ENCODE results near the gene TRIM43B. TPM values are rescaled to one million over a fixed set of nuclear protein-coding genes. Genes with fewer than 3 reads are reported as not detected.
"Not testable (repeated sequence)": the region's sequence is repeated elsewhere in the genome, so short reads cannot be mapped to it uniquely, and the experiment has no call there.

Gene TRIM43B
- total RNA-seq, 4 donors from 2014 or later: not detected

- H3K27me3 ChIP-seq; intact Hi-C loops (cut with DNase I); DNase-seq; H3K4me1 ChIP-seq; H3K36me3 ChIP-seq; H3K9me3 ChIP-seq; H3K4me3 ChIP-seq; H3K27ac ChIP-seq: not testable (repeated sequence)
- no CpG with 5 or more reads among the region's 2 CpGs for WGBS, 2 donors
These were observed 18.0 kb downstream of the TRIM43B start for GRCh38 chr2:95466572-95466971.

DNA sequence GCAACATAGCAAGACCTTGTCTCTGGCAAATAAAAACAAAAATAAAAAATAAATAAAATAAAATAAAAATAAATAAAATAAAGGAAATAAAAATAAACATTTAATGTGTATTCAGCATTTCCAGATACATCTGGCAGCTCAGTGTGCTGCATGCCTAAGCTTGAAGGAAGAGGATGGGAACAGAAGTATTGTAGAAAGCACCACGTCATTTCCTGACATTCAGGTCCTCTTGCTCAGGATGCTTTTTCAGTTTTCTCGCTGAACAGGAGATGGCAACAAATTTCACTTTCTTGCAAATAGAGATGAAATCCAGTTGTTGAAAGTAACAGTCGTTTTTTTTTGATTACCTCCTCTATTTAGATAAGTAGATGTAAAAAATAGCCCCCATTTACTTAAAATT is 21.3 kb downstream of the TRIM43B start:
- H3K4me1 ChIP-seq; H3K27me3 ChIP-seq; H3K4me3 ChIP-seq; H3K36me3 ChIP-seq; H3K9me3 ChIP-seq; H3K27ac ChIP-seq; DNase-seq; intact Hi-C loops (cut with DNase I): not testable (repeated sequence)
- no CpG with 5 or more reads among the region's 3 CpGs for WGBS, 2 donors

- intact Hi-C loops (cut with DNase I); H3K36me3 ChIP-seq; H3K4me1 ChIP-seq; H3K4me3 ChIP-seq; H3K27me3 ChIP-seq; H3K9me3 ChIP-seq; DNase-seq; H3K27ac ChIP-seq: not testable (repeated sequence)
- WGBS, 2 donors: no CpG with 5 or more reads among the region's 2 CpGs
These were observed 39.2 kb downstream of the TRIM43B start for GRCh38 chr2:95445317-95445716.

- H3K36me3 ChIP-seq; intact Hi-C loops (cut with DNase I); H3K27me3 ChIP-seq; H3K9me3 ChIP-seq; H3K4me3 ChIP-seq; DNase-seq; H3K4me1 ChIP-seq; H3K27ac ChIP-seq: not testable (repeated sequence)
- no CpG with 5 or more reads among the region's 2 CpGs for WGBS, 2 donors
These were observed 42.0 kb downstream of the TRIM43B start for GRCh38 chr2:95442474-95443099.

DNA sequence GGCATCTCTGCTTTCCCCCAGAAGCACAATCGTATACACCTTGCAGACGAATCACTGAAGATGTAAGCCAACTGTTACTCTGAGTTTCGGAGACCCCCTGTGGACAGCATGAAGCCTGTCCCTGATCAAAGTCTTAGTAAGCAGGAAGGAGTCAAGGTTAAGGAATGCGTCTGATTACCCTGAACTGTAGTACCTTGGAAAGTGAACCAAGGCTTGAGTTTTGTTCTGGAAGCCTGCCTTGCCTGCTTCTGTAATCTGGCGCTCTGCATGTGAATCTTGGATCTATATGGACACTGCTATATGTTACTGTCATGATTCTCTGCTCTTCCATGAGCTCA is 48.7 kb downstream of the TRIM43B start:
- intact Hi-C loops (cut with DNase I); DNase-seq; H3K36me3 ChIP-seq; H3K27ac ChIP-seq; H3K9me3 ChIP-seq; H3K27me3 ChIP-seq; H3K4me1 ChIP-seq; H3K4me3 ChIP-seq: not testable (repeated sequence)
- 100% methylated on average over 1 of the region's 5 CpGs; no CpG with 5 or more reads in 1 of the 2 donors for WGBS, 2 donors

DNA sequence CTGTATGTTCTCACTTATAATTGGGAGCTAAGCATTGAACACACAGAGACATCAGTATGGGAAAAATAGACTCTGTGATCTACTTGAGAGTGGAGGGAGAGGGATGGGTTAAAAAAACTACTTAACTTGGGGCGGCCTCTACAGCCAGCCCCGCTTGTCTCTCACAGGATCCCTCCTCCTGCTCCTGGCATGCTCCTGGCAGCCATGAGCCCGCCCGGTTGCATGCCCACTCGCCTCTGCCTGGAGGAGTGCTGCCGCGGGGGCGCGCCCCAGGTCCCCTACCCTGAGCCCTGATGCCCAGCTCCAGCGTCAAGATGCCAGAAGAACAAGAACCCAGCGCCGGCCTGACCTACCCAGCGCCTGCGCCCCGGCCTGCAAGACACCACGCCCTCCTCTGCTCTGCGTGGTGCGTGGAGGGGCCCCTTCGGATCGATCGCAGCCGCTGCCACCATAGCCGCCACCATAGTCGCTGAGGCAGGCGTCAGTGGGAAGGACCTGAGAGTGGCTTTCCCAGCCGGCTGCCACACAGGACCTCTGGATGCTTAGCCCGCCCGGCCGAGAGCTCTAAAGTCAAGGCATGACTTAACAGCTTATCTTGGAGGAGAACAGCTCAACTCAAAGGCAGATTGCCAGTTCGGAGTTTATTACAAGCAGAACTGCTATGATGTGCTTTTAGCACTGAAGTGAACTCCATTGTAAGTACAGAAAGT is 49.2 kb downstream of the TRIM43B start:
- intact Hi-C loops (cut with DNase I); DNase-seq; H3K4me1 ChIP-seq; H3K9me3 ChIP-seq; H3K27me3 ChIP-seq; H3K36me3 ChIP-seq; H3K4me3 ChIP-seq; H3K27ac ChIP-seq: not testable (repeated sequence)
- WGBS, 2 donors: no CpG with 5 or more reads among the region's 30 CpGs

- DNase-seq; intact Hi-C loops (cut with DNase I); H3K27me3 ChIP-seq; H3K36me3 ChIP-seq; H3K4me3 ChIP-seq; H3K4me1 ChIP-seq; H3K9me3 ChIP-seq; H3K27ac ChIP-seq: not testable (repeated sequence)
- no CpG with 5 or more reads among the region's 3 CpGs for WGBS, 2 donors
These were observed 50.0 kb downstream of the TRIM43B start for GRCh38 chr2:95434507-95435076.

- H3K36me3 ChIP-seq; H3K4me3 ChIP-seq; H3K27me3 ChIP-seq; H3K9me3 ChIP-seq; H3K27ac ChIP-seq; DNase-seq; H3K4me1 ChIP-seq; intact Hi-C loops (cut with DNase I): not testable (repeated sequence)
- WGBS, 2 donors: no CpG with 5 or more reads among the region's 2 CpGs
These were observed 50.6 kb downstream of the TRIM43B start for GRCh38 chr2:95433973-95434372.

GRCh38 chr2:95433373-95433772 is 51.2 kb downstream of the TRIM43B start:
- intact Hi-C loops (cut with DNase I); H3K9me3 ChIP-seq: not testable (repeated sequence)
- WGBS, 2 donors: no CpG with 5 or more reads among the region's 4 CpGs

GRCh38 chr2:95429748-95430467 is 54.6 kb downstream of the TRIM43B start:
- H3K9me3 ChIP-seq; H3K4me3 ChIP-seq; H3K27ac ChIP-seq; H3K36me3 ChIP-seq; intact Hi-C loops (cut with DNase I); DNase-seq; H3K27me3 ChIP-seq; H3K4me1 ChIP-seq: not testable (repeated sequence)
- no CpG with 5 or more reads among the region's 8 CpGs for WGBS, 2 donors

More at GRCh38 chr2:95433373-95433772, 51.2 kb downstream of the TRIM43B start:
- not testable (repeated sequence) for H3K27me3 ChIP-seq, DNase-seq, H3K36me3 ChIP-seq, H3K4me3 ChIP-seq, H3K27ac ChIP-seq, H3K4me1 ChIP-seq

GRCh38 chr2:95427196-95427867 is 57.2 kb downstream of the TRIM43B start:
- WGBS, 2 donors: 50% methylated on average over 2 of the region's 30 CpGs; no CpG with 5 or more reads in 1 of the 2 donors
- H3K4me1 ChIP-seq; H3K9me3 ChIP-seq; H3K27ac ChIP-seq; H3K36me3 ChIP-seq; H3K4me3 ChIP-seq; intact Hi-C loops (cut with DNase I); DNase-seq: not testable (repeated sequence)
- peaks cover 0 to 12% (median 0%) of the 10 kb centered on the region in 4 donors for H3K27me3 ChIP-seq

Data from esophagus squamous epithelium (tissue), 5 donors.